Activated CD4-positive, alpha-beta memory T cell treated with anti-CD3 and anti-CD28 coated beads for 36 hours (primary cell): ENCODE measurements around the gene SLC17A8. TPM values are rescaled to one million over a fixed set of nuclear protein-coding genes. Genes with fewer than 3 reads are reported as not detected.

ENCODE experiments used
- CTCF ChIA-PET: fragments of 350-600 bp; sonication (Branson Sonifier 250); formaldehyde crosslinking; loops from one replicate; lab custom pipeline; 2021; ENCODE audit warnings: antibody characterized with exemption, inconsistent platforms; lab: Charles Lee
- POLR2A ChIA-PET: fragments of 350-600 bp; sonication (Branson Sonifier 250); formaldehyde crosslinking; loops from one replicate; lab custom pipeline; 2021; ENCODE audit warnings: antibody characterized with exemption; lab: Charles Lee
- DNase-seq: peaks from one replicate; pipeline ENCODE4 v3.0.0-alpha.2; 2020
- H3K27ac Mint-ChIP-seq: one replicate; pipeline ENCODE4 v1.8.0; 2021; ENCODE audit warnings: mixed read lengths
- H3K27me3 Mint-ChIP-seq: one replicate; pipeline ENCODE4 v1.8.0; 2021; ENCODE audit warnings: mixed read lengths
- H3K36me3 Mint-ChIP-seq: one replicate; pipeline ENCODE4 v1.8.0; 2021; ENCODE audit warnings: mixed read lengths
- H3K4me1 Mint-ChIP-seq: one replicate; pipeline ENCODE4 v1.8.0; 2021; ENCODE audit warnings: low read depth, mixed read lengths
- H3K4me3 Mint-ChIP-seq: one replicate; pipeline ENCODE4 v1.8.0; 2021; ENCODE audit warnings: mild to moderate bottlenecking, mixed read lengths
- H3K9me3 Mint-ChIP-seq: one replicate; pipeline ENCODE4 v1.8.0; 2021; ENCODE audit warnings: mixed read lengths
- intact Hi-C: fragments of 100-400 bp; cut with micrococcal nuclease; formaldehyde crosslinking; loops from one replicate; pipeline ENCODE4 v1.15.1; 2023
- total RNA-seq, 2 experiments: library from RNA; stranded (reverse); gene quantifications; one replicate each; pipeline ENCODE4 v1.2.3, GENCODE V29; 2021

Gene SLC17A8
- total RNA-seq, 2 experiments from 2014 or later, result not detected

GRCh38 chr12:100435957-100436356 lies 79.1 kb downstream of the SLC17A8 start:
- no peak overlapping the region for H3K27ac Mint-ChIP-seq
- DNase-seq, result no peak
- peaks cover 2% of the 10 kb centered on the region for H3K27me3 Mint-ChIP-seq
- intact Hi-C loops, result no loop called here
- CTCF ChIA-PET, result no interaction called here
- H3K4me3 Mint-ChIP-seq, result no peak overlapping the region
- no peaks in the 10 kb centered on the region for H3K36me3 Mint-ChIP-seq
- no peaks in the 10 kb centered on the region for H3K9me3 Mint-ChIP-seq
- H3K4me1 Mint-ChIP-seq, result no peaks in the 10 kb centered on the region
- POLR2A ChIA-PET, result interaction anchor here (0.6 kb wide), 1 partner anchor 86 kb away, joined by 3 read pairs; no protein-coding TSS in a partner anchor

GRCh38 chr12:100437038-100437841 lies 80.4 kb downstream of the SLC17A8 start:
- no peak overlapping the region for H3K4me3 Mint-ChIP-seq
- no peak for DNase-seq
- H3K36me3 Mint-ChIP-seq, result no peaks in the 10 kb centered on the region
- POLR2A ChIA-PET, result interaction anchor here (0.5 kb wide), 1 partner anchor 39 kb away, joined by 6 read pairs; no protein-coding TSS in a partner anchor
- no peak overlapping the region for H3K27ac Mint-ChIP-seq
- no peaks in the 10 kb centered on the region for H3K4me1 Mint-ChIP-seq
- CTCF ChIA-PET, result no interaction called here
- intact Hi-C loops, result no loop called here
- no peaks in the 10 kb centered on the region for H3K9me3 Mint-ChIP-seq
- peaks cover 2% of the 10 kb centered on the region for H3K27me3 Mint-ChIP-seq

- Mint-ChIP-seq H3K4me1 (no peaks in the 10 kb centered on the region), H3K4me3 (no peak overlapping the region), H3K36me3 (no peaks in the 10 kb centered on the region), H3K27ac (no peak overlapping the region), H3K27me3 (peaks cover 2% of the 10 kb centered on the region), H3K9me3 (no peaks in the 10 kb centered on the region)
- POLR2A ChIA-PET, result no interaction called here
- no peak for DNase-seq
- CTCF ChIA-PET, result no interaction called here
- intact Hi-C loops, result no loop called here
Observed at GRCh38 chr12:100439797-100440196, 82.9 kb downstream of the SLC17A8 start.

- intact Hi-C loops, result no loop called here
- Mint-ChIP-seq H3K4me3 (no peak overlapping the region), H3K4me1 (no peaks in the 10 kb centered on the region), H3K9me3 (no peaks in the 10 kb centered on the region), H3K27me3 (peaks cover 8% of the 10 kb centered on the region), H3K27ac (no peak overlapping the region), H3K36me3 (no peaks in the 10 kb centered on the region)
- ChIA-PET CTCF (no interaction called here), POLR2A (no interaction called here)
- no peak for DNase-seq
Observed at GRCh38 chr12:100442403-100442802, 85.5 kb downstream of the SLC17A8 start.

GRCh38 chr12:100443434-100443833 lies 86.6 kb downstream of the SLC17A8 start:
- Mint-ChIP-seq H3K36me3 (no peaks in the 10 kb centered on the region), H3K27ac (no peak overlapping the region), H3K4me1 (no peaks in the 10 kb centered on the region), H3K4me3 (no peak overlapping the region), H3K9me3 (no peaks in the 10 kb centered on the region), H3K27me3 (peaks cover 8% of the 10 kb centered on the region)
- intact Hi-C loops, result no loop called here
- CTCF ChIA-PET, result interaction anchor here (0.6 kb wide), 1 partner anchor 174 kb away, joined by 3 read pairs; no protein-coding TSS in a partner anchor
- DNase-seq, result no peak
- POLR2A ChIA-PET, result no interaction called here

GRCh38 chr12:100445081-100445481 lies 88.2 kb downstream of the SLC17A8 start:
- POLR2A ChIA-PET, result no interaction called here
- no peaks in the 10 kb centered on the region for H3K36me3 Mint-ChIP-seq
- no peak for DNase-seq
- H3K4me3 Mint-ChIP-seq, result no peak overlapping the region
- H3K27me3 Mint-ChIP-seq, result peaks cover 8% of the 10 kb centered on the region
- intact Hi-C loops, result no loop called here
- CTCF ChIA-PET, result no interaction called here
- H3K4me1 Mint-ChIP-seq, result no peaks in the 10 kb centered on the region
- no peak overlapping the region for H3K27ac Mint-ChIP-seq
- no peaks in the 10 kb centered on the region for H3K9me3 Mint-ChIP-seq

- ChIA-PET CTCF (interaction anchor here (0.6 kb wide), 1 partner anchor 17 kb away, joined by 4 read pairs; no protein-coding TSS in a partner anchor), POLR2A (no interaction called here)
- intact Hi-C loops, result no loop called here
- peaks cover 16% of the 10 kb centered on the region for H3K27me3 Mint-ChIP-seq
- no peaks in the 10 kb centered on the region for H3K36me3 Mint-ChIP-seq
- no peak overlapping the region for H3K27ac Mint-ChIP-seq
- H3K9me3 Mint-ChIP-seq, result no peaks in the 10 kb centered on the region
- no peak overlapping the region for H3K4me3 Mint-ChIP-seq
- no peak for DNase-seq
- H3K4me1 Mint-ChIP-seq, result no peaks in the 10 kb centered on the region
Observed at GRCh38 chr12:100447381-100447780, 90.5 kb downstream of the SLC17A8 start.

- ChIA-PET CTCF (no interaction called here), POLR2A (no interaction called here)
- H3K4me3 Mint-ChIP-seq, result no peak overlapping the region
- H3K4me1 Mint-ChIP-seq, result no peaks in the 10 kb centered on the region
- H3K9me3 Mint-ChIP-seq, result no peaks in the 10 kb centered on the region
- H3K36me3 Mint-ChIP-seq, result no peaks in the 10 kb centered on the region
- peaks cover 16% of the 10 kb centered on the region for H3K27me3 Mint-ChIP-seq
- DNase-seq, result no peak
- no peak overlapping the region for H3K27ac Mint-ChIP-seq
- intact Hi-C loops, result no loop called here
Observed at GRCh38 chr12:100448656-100449055, 91.8 kb downstream of the SLC17A8 start.

GRCh38 chr12:100450735-100451134 lies 93.9 kb downstream of the SLC17A8 start:
- ChIA-PET POLR2A (no interaction called here), CTCF (no interaction called here)
- Mint-ChIP-seq H3K27ac (no peak overlapping the region), H3K27me3 (peaks cover 13% of the 10 kb centered on the region), H3K4me3 (no peak overlapping the region), H3K4me1 (no peaks in the 10 kb centered on the region), H3K36me3 (no peaks in the 10 kb centered on the region), H3K9me3 (no peaks in the 10 kb centered on the region)
- no peak for DNase-seq
- intact Hi-C loops, result no loop called here

- no peaks in the 10 kb centered on the region for H3K9me3 Mint-ChIP-seq
Observed at GRCh38 chr12:100453951-100454350, 97.1 kb downstream of the SLC17A8 start.

GRCh38 chr12:100455896-100456295 lies 99.0 kb downstream of the SLC17A8 start:
- no peaks in the 10 kb centered on the region for H3K9me3 Mint-ChIP-seq
- CTCF ChIA-PET, result no interaction called here
- POLR2A ChIA-PET, result no interaction called here

More at GRCh38 chr12:100453951-100454350, 97.1 kb downstream of the SLC17A8 start:
- Mint-ChIP-seq H3K27ac (no peak overlapping the region), H3K4me3 (no peak overlapping the region), H3K27me3 (peaks cover 10% of the 10 kb centered on the region), H3K36me3 (no peaks in the 10 kb centered on the region), H3K4me1 (no peaks in the 10 kb centered on the region)
- ChIA-PET POLR2A (no interaction called here), CTCF (no interaction called here)
- intact Hi-C loops, result no loop called here
- DNase-seq, result no peak

GRCh38 chr12:100458191-100458590 lies 101.3 kb downstream of the SLC17A8 start:
- POLR2A ChIA-PET, result no interaction called here
- Mint-ChIP-seq H3K36me3 (no peaks in the 10 kb centered on the region), H3K27me3 (no peaks in the 10 kb centered on the region), H3K9me3 (no peaks in the 10 kb centered on the region), H3K27ac (no peak overlapping the region), H3K4me3 (no peak overlapping the region), H3K4me1 (no peaks in the 10 kb centered on the region)
- intact Hi-C loops, result no loop called here
- DNase-seq, result no peak
- CTCF ChIA-PET, result no interaction called here

More at GRCh38 chr12:100455896-100456295, 99.0 kb downstream of the SLC17A8 start:
- H3K36me3 Mint-ChIP-seq, result no peaks in the 10 kb centered on the region
- H3K27ac Mint-ChIP-seq, result no peak overlapping the region
- peaks cover 5% of the 10 kb centered on the region for H3K27me3 Mint-ChIP-seq
- no peaks in the 10 kb centered on the region for H3K4me1 Mint-ChIP-seq
- intact Hi-C loops, result no loop called here
- H3K4me3 Mint-ChIP-seq, result no peak overlapping the region
- DNase-seq, result no peak

GRCh38 chr12:100460702-100461101 lies 103.8 kb downstream of the SLC17A8 start:
- Mint-ChIP-seq H3K27me3 (no peaks in the 10 kb centered on the region), H3K36me3 (no peaks in the 10 kb centered on the region), H3K27ac (no peak overlapping the region), H3K4me1 (no peaks in the 10 kb centered on the region), H3K9me3 (no peaks in the 10 kb centered on the region), H3K4me3 (no peak overlapping the region)
- ChIA-PET CTCF (interaction anchor here (1.4 kb wide), 1 partner anchor 56 kb away, joined by 3 read pairs; no protein-coding TSS in a partner anchor), POLR2A (no interaction called here)
- intact Hi-C loops, result no loop called here
- DNase-seq, result no peak
